GM12891 (cell line): ENCODE results near the gene RPS6KA2.

ENCODE experiments used
- DNase-seq: peaks from one replicate; pipeline ENCODE4 v3.0.0; 2011; ENCODE audit warnings: low spot score; ENCODE audit not compliant: insufficient read length
- FAIRE-seq: peaks from 2 replicates; lab custom pipeline; 2011; peaks lifted over from hg19 to GRCh38; lab: Jason Lieb, UNC
- PAX5 ChIP-seq: IDR thresholded peaks from 2 replicates; pipeline ENCODE4 v1.6.1; 2011; ENCODE audit warnings: low read length, moderate library complexity, mild to moderate bottlenecking; ENCODE audit not compliant: insufficient read depth, severe bottlenecking
- POLR2A ChIP-seq: IDR thresholded peaks from 2 replicates; pipeline ENCODE4 v1.6.1; 2011; ENCODE audit warnings: low read depth, low read length, control low read depth
- POLR2AphosphoS5 ChIP-seq: IDR thresholded peaks from 2 replicates; pipeline ENCODE4 v1.6.1; 2011; ENCODE audit warnings: low read depth, low read length, control low read depth
- POU2F2 ChIP-seq: IDR thresholded peaks from 2 replicates; pipeline ENCODE4 v1.6.1; 2011; ENCODE audit warnings: low read depth, mild to moderate bottlenecking, control low read depth, low read length, moderate library complexity
- SPI1 ChIP-seq: IDR thresholded peaks from 2 replicates; pipeline ENCODE4 v1.6.1; 2011; ENCODE audit warnings: low read depth, low read length, control low read depth
- TAF1 ChIP-seq: IDR thresholded peaks from 2 replicates; pipeline ENCODE4 v1.6.1; 2011; ENCODE audit warnings: low read depth, low read length, control low read depth

Gene RPS6KA2

GRCh38 chr6:166580076-166581050 is 46.7 kb downstream of the RPS6KA2 start:
- FAIRE-seq (no peak), DNase-seq (no peak)
- TF ChIP-seq TAF1 (no peak), SPI1 (no peak), PAX5 (no peak), POLR2A (no peak), POLR2AphosphoS5 (no peak), POU2F2 (no peak)

- no peak for FAIRE-seq
- DNase-seq: no peak
- no peak for TF ChIP-seq TAF1
- TF ChIP-seq SPI1: no peak
- no peak for TF ChIP-seq POU2F2
Observed at GRCh38 chr6:166579237-166579850, 47.7 kb downstream of the RPS6KA2 start.

- no peak for DNase-seq
- no peak for FAIRE-seq
- TF ChIP-seq SPI1 (no peak), POLR2A (no peak), POLR2AphosphoS5 (no peak), POU2F2 (no peak), PAX5 (no peak), TAF1 (no peak)
Observed at GRCh38 chr6:166578536-166579236, 48.4 kb downstream of the RPS6KA2 start.

GRCh38 chr6:166575205-166575604 is 51.8 kb downstream of the RPS6KA2 start:
- TF ChIP-seq POU2F2 (no peak), POLR2A (no peak), PAX5 (no peak), TAF1 (no peak), POLR2AphosphoS5 (no peak), SPI1 (no peak)
- DNase-seq (no peak), FAIRE-seq (no peak)

- no peak for TF ChIP-seq POLR2AphosphoS5
- no peak for TF ChIP-seq POU2F2
- TF ChIP-seq POLR2A: no peak
- TF ChIP-seq SPI1: no peak
- TF ChIP-seq TAF1: no peak
- no peak for TF ChIP-seq PAX5
- FAIRE-seq: no peak
- DNase-seq: no peak
Observed at GRCh38 chr6:166573511-166574216, 53.4 kb downstream of the RPS6KA2 start.

- FAIRE-seq (peak; percentile 60), DNase-seq (no peak)
Observed at GRCh38 chr6:166572370-166573261, 54.4 kb downstream of the RPS6KA2 start.

GRCh38 chr6:166570929-166571713 is 55.9 kb downstream of the RPS6KA2 start:
- TF ChIP-seq SPI1 (no peak), POLR2AphosphoS5 (no peak), POU2F2 (no peak), POLR2A (no peak), TAF1 (no peak), PAX5 (no peak)
- FAIRE-seq (no peak), DNase-seq (no peak)

More at GRCh38 chr6:166572370-166573261, 54.4 kb downstream of the RPS6KA2 start:
- no peak for TF ChIP-seq POLR2AphosphoS5
- TF ChIP-seq POLR2A: no peak
- no peak for TF ChIP-seq TAF1
- no peak for TF ChIP-seq SPI1
- no peak for TF ChIP-seq PAX5
- TF ChIP-seq POU2F2: no peak

- FAIRE-seq: no peak
- DNase-seq: no peak
- TF ChIP-seq POLR2A (no peak), POU2F2 (no peak), SPI1 (no peak), POLR2AphosphoS5 (no peak), TAF1 (no peak), PAX5 (no peak)
Observed at GRCh38 chr6:166569206-166569605, 57.8 kb downstream of the RPS6KA2 start.
